Measurements from ENCODE around the gene AFF4.
"Not testable (repeated sequence)": the region's sequence is repeated elsewhere in the genome, so short reads cannot be mapped to it uniquely, and the experiment has no call there.

Gene AFF4, protein sequence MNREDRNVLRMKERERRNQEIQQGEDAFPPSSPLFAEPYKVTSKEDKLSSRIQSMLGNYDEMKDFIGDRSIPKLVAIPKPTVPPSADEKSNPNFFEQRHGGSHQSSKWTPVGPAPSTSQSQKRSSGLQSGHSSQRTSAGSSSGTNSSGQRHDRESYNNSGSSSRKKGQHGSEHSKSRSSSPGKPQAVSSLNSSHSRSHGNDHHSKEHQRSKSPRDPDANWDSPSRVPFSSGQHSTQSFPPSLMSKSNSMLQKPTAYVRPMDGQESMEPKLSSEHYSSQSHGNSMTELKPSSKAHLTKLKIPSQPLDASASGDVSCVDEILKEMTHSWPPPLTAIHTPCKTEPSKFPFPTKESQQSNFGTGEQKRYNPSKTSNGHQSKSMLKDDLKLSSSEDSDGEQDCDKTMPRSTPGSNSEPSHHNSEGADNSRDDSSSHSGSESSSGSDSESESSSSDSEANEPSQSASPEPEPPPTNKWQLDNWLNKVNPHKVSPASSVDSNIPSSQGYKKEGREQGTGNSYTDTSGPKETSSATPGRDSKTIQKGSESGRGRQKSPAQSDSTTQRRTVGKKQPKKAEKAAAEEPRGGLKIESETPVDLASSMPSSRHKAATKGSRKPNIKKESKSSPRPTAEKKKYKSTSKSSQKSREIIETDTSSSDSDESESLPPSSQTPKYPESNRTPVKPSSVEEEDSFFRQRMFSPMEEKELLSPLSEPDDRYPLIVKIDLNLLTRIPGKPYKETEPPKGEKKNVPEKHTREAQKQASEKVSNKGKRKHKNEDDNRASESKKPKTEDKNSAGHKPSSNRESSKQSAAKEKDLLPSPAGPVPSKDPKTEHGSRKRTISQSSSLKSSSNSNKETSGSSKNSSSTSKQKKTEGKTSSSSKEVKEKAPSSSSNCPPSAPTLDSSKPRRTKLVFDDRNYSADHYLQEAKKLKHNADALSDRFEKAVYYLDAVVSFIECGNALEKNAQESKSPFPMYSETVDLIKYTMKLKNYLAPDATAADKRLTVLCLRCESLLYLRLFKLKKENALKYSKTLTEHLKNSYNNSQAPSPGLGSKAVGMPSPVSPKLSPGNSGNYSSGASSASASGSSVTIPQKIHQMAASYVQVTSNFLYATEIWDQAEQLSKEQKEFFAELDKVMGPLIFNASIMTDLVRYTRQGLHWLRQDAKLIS

GRCh38 chr5:132963171-132964104 is at the start of gene AFF4:
TSS of gene AFF4 (minus strand) at chr5:132963634. CDS start at chr5:132937189, 26,445 bp downstream.
- DNase-seq (ENCODE audit: low read depth in 2 of 2) = peak; percentile 87 to 88

GRCh38 chr5:133008455-133008854 is 45.0 kb upstream of the AFF4 start:
- DNase-seq (ENCODE audit: low read depth in 2 of 2) = not testable (repeated sequence)

DNA sequence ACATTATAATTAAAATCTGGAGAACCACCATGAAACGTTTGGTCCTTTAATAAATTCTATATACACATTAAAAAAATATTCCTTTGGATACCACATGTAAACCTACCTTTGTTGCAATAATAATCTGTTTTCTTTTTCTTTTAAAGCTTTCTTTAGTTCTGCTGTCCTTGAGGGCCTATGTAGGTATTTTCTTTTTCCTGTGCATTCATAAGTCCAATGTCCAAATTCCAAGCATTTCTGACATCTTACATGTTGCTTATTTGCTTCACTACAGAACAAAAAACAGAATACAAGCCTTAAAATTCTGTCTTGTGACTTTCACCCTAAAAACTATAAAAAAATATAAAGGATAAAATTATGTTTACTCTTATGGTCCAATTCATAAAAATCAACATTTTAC is 43.2 kb upstream of the AFF4 start:
- no peak for DNase-seq (ENCODE audit: low read depth in 2 of 2)

GRCh38 chr5:132999246-132999645 is 35.8 kb upstream of the AFF4 start:
- DNase-seq (ENCODE audit: low read depth in 2 of 2) = no peak

- no peak for DNase-seq (ENCODE audit: low read depth in 2 of 2)
Observed at GRCh38 chr5:132998556-132998955, 35.1 kb upstream of the AFF4 start.

- DNase-seq (ENCODE audit: low read depth in 2 of 2) = no peak
Observed at GRCh38 chr5:132996307-132996706, 32.9 kb upstream of the AFF4 start.

DNA sequence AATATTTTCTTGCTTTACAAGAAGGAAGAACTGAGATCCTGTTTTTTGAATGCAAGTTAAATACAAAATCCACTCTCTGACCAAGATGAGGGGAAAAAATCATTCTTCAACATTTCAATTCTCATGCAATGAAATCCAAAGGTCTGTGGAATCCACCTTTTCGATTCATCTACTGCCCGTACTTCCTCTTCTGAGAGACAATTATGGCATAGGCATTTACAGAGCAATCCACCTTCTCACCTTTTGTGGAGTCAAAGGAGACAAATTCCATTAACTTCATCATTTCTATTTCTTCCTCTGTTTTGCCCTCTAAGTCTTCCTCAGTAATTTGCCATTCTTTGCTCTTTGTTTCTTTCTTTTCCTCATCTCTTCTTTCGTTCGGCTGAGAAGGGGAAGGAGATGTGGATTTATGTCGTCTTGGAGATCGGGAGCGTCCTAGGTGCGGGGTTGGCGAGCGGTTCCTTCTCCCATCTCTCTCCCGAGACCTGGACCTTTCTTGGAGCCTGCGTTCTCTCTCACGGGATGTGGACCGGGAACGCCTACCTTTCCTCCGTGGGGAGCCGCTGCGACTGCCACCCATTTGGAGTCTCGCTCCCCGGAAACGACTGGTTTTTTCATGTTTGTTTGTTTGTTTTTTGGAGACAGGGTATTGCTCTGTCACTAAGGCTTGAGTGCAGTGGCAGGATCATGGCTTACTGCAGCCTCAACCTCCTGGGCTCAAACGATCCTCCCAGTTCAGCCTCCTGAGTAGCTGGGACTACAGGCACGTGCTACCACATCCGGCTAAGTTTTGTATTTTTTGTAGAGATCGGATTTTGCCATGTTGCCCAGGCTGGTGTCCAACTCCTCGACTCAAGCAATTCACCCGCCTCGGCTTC is 24.3 kb upstream of the AFF4 start:
- DNase-seq (ENCODE audit: low read depth in 2 of 2) = no peak

DNA sequence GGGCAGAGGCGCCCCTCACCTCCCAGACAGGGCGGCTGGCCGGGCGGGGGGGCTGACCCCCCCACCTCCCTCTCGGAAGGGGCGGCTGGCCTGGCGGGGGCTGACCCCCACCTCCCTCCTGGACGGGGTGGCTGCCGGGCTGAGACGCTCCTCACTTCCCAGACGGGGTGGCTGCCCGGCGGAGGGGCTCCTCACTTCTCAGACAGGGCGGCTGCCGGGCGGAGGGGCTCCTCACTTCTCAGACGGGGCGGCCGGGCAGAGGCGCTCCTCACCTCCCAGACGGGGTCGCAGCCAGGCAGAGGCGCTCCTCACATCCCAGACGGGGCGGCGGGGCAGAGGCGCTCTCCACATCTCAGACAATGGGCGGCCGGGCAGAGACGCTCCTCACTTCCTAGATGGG is 19.5 kb upstream of the AFF4 start:
- DNase-seq (ENCODE audit: low read depth in 2 of 2) = not testable (repeated sequence)

DNA sequence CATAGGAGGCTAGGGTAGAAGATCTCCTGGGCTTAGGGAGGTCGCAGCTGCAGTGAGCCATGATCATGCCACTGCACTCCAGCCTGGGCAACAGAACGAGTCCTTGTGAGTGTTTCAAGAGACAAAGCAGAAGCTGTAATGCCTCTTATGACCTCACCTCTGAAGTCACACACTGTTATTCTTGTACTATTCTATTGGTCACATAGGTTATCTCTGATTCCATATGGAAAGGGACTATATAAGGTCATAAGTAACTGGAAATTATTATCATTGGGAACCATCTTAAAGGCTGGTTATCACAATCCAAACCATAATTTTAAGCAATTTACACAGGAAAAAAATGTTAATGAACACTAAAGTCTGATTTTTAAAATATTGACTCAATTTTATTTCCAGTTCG is 17.9 kb upstream of the AFF4 start:
- DNase-seq (ENCODE audit: low read depth in 2 of 2) = no peak

DNA sequence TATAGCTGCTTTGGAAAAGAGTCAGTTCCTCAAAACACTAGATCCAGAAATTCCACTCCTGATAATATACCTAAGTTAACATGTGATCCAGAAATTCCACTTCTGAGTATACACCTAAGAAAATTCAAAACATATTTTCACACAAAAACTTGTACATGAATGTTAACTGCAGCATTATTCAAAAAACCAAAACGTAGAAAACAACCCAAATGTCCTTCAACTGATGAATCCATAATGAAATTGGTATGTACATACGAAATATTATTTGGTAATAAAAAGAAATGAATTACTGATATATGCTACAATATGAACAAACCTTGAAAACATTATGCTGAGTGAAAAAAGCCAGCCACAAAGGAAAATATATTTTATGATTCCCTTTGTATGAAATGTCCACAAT is 16.5 kb upstream of the AFF4 start:
- DNase-seq (ENCODE audit: low read depth in 2 of 2) = no peak

DNA sequence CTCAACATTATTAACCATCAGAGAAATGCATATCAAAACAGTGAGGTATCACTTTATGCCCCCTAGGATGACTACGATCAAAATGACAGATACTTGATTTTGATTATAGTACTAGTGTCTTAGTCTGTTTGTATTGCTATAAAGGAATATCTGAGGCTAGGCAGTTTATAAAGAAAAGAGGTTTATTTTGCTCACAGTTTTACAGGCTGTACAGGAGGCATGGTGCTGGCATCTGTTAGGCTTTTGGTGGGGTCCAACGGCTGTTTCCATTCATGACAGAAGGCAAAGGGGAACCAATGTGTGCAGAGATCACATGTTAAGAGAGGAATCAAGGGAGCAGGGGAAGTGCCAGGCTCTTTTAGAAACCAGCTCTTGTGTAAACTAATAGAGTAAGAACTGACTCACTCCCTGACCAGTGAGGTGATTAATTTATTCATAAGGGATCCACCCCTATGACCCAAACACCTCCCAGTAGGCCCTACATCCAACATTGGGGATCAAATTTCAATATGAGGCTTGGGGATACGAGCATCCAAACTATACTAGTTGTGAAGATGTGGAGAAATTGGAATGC is 16.0 kb upstream of the AFF4 start:
- no peak for DNase-seq (ENCODE audit: low read depth in 2 of 2)

- DNase-seq (ENCODE audit: low read depth in 2 of 2) = no peak
Observed at GRCh38 chr5:132976852-132977251, 13.4 kb upstream of the AFF4 start.

- not testable (repeated sequence) for DNase-seq (ENCODE audit: low read depth in 2 of 2)
Observed at GRCh38 chr5:132972436-132972828, 9.0 kb upstream of the AFF4 start.

DNA sequence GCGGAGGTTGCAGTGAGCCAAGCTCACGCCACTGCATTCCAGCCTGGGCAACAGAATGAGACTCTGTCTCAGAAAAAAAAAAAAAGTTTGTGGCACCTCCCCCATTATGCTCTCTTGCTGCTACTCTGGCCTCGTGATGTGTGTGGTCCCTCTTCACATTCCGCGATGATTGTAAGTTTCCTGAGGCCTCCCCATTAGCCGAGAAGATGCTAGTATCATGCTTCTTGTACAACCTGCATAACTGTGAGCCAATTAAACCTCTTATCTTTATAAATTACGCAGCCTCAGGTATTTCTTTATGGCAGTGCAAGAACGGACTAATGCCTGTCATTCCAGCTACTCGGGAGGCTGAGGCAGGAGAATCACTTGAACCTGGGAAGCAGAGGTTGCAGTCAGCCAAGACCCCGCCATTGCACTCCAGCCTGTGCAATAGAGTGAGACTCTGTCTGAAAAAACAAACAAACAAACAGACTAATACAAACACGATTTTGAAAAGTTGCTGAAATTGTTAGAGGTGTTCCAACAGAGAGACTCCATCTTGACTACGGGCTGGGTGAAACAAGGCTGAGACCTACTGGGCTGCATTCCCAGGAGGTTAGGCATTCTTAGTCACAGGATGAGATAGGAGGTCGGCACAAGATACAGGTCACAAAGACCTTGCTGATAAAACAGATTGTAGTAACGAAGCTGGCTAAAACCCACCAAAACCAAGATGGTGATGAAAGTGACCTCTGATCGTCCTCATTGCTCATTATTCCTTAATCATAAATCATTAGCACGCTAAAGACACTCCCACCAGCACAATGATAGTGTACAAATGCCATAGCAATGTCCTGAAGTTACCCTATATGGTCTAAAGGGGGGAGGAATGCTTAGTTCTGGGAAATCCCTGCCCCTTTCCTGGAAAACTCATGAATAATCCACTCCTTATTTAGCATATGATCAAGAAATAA is 8.3 kb upstream of the AFF4 start:
- no peak for DNase-seq (ENCODE audit: low read depth in 2 of 2)

GRCh38 chr5:132965120-132965519 is 1.7 kb upstream of the AFF4 start:
- no peak for DNase-seq (ENCODE audit: low read depth in 2 of 2)

DNA sequence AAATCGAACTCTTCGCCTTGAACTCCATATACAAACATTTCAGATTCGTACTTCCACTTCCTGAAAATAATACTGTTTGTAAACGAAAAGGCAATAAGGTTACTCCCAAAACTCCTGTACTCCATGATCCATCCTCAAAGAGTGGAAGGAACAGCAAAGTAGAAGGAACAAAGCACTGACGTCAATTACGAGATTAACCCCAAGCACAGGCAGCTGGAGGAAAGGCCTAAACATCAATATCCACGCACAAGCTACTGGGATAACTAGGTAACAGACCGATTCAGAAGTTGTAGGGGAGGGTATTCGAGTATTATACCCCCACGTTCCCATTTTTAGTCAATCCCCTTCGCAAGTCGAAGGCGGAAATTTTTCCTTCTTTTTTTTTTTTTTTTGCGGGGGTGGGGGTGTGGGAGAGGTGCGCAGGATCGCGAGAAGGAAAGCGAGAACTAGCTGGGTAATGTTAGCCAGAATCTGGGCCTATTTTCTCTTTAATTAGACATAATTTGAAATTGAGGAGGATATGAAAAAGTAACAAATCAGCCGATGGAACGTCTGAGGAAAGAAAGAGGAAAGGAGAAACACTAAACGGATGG is 909 bp downstream of the AFF4 start:
- no peak for DNase-seq (ENCODE audit: low read depth in 2 of 2)

GRCh38 chr5:132961887-132962286 is 1.5 kb downstream of the AFF4 start:
- DNase-seq (ENCODE audit: low read depth in 2 of 2) = no peak

DNA sequence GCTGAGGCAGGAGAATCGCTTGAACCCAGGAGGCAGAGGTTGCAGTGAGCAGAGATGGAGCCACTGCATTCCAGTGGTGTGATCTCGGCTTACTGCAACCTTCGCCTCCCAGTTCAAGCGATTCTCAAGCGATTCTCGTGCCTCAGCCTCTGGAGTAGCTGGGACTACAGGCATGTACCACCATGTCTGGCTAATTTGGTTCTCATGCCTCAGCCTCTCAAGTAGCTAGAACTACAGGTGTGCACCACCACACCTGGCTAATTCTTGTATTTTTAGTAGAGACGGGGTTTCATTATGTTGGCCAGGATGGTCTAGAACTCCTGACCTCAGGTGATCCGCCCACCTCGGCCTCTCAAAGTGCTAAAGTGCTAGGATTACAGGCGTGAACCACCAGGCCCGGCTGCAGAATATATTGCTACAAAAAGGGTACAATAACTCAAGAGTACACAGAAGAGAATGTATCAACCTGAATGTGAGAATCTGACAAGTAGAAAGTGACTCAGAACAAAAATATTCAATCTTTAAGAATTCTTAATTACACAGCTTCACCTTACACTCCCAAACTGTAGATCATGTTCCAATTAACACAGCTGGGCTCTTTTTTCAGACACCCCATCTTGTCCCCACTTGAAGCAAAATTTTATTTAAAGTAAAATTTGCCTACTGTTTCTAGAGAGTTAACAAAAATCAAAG is 2.2 kb downstream of the AFF4 start:
- DNase-seq (ENCODE audit: low read depth in 2 of 2) = not testable (repeated sequence)

All from stimulated activated CD8-positive, alpha-beta memory T cell treated with anti-CD3 and anti-CD28 coated beads, Interleukin-15, amount 100 ng/mL, for 48 hours (primary cell).